ENCODE data around the gene CMTM6.
A peak's percentile ranks its signal among the peaks of the same experiment; 100 is the strongest.
"Not testable (repeated sequence)": the region's sequence is repeated elsewhere in the genome, so short reads cannot be mapped to it uniquely, and the experiment has no call there.

Gene CMTM6

DNA sequence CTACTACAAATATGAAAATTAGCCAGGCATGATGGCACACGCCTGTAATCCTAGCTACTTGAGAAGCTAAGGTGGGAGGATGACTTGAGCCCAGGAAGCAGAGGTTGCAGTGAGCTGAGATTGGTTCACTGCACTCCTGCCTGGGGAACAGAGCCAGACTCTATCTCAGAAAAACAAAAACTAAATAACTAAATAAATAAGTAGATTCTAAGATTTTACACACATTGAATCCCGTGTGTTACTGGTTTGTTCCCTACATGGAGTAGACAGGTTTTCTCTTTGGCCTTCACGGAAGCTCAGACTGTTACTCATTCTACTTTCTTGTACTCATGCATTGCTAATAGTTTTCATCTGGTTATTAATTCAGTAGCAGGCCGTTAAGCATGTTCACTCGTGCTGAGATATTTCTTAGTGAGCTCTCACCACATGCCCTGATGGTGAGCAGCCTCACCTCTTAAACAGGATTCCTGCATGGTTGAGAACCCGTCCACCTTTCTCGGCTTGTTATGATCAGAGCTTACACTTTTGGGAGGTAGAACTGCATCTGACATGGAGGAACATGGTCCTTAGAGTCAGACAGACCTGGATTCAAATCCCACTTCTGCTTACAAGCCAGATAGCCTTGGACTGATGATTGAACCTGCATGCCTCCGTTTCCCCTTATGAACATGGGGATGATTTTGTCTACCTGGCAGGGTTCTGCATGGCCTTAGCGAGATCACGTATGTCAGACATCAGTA is 61.9 kb downstream of the CMTM6 start:
- DNase-seq, result peak in 1 of 2 experiments; percentile 8

DNA sequence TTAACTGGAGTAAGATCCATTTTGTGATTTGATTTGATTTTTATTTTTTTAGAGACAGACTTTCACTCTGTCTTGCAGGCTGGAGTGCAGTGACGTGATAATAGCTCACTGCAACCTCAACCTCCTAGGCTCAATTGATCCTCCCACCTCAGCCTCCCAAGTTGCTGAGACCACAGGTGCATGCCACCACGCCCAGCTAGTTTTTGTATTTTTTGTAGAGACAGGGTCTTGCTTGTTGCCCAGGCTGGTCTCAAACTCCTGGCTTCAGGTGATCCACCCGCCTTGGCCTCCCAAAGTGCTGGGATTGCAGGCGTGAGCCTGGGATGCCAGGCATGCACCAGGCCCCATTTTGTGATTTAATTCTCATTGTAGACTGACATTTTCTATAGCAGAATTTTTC is 63.2 kb downstream of the CMTM6 start:
- not testable (repeated sequence) for DNase-seq

DNA sequence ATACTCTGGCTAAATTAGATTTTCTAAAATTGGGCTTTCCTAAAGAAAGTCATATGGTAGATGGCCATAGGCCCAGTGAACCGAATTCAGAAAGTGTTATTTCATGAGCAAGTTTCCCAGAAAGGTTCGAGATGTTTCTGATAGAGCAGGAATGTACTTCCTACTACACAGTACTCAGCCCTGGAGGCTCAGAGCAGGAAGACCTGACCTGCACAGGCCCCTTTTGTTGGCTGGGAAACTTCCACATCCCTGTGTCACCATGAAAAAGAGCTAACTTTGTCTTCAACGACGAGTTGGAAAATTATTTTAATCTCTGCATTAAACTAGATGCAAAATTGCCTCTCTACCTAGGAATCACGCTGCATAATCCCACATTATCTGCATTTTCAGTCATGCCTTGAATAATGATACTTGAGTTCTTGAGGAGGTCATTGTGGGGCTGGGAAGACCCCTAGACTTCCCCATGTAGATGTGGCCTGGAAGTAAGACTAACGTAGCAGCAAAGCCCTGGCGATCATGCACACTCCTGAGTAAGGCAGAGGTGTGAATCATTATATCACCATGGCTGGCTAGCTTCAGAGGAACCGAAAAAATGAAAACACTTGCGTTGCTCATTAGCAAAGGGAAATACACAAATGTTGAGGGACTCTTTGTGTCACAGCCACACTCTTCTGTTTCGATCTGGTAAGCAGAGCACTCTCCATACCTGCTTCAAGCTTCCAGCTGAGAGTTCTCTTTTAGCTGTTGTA is 63.9 kb downstream of the CMTM6 start:
- no peak for DNase-seq

DNA sequence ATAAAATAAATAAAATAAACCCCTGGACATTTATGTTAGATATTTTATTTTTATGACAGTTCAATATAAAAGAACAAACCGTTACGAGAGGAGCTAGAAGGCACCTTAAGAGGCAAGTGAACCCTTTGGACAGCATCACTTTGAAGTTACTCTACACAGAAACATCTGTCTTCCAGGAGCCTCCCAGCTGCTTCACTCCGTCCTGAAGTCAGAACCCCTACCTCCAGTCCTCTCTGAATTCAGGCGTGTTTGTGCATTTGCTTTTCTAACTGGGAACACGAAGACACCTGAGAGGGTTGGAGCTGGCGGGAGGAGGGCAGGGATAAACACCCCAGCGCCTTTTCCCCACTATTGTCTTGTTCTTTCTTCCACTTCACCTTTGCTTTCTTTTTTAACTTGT is 64.8 kb downstream of the CMTM6 start:
- DNase-seq, result no peak

DNA sequence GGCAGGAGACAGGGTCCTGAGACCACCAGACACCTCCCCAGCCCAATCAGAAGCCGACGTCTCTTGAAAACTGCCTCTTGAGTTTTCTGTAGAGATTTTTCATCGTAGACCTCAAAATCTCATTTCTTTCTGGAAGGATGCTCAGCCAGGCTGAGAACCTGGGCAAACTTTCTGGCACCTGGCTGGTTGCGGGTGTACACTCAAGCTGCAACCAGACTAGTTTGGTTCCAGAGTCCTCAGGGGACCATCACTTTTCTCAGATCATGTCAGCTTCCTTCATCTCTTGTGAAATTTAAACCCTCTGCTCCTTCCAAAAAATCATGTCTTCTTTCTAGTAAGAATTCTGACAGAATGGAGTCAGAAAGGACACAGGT is 65.8 kb downstream of the CMTM6 start:
- DNase-seq, result no peak

DNA sequence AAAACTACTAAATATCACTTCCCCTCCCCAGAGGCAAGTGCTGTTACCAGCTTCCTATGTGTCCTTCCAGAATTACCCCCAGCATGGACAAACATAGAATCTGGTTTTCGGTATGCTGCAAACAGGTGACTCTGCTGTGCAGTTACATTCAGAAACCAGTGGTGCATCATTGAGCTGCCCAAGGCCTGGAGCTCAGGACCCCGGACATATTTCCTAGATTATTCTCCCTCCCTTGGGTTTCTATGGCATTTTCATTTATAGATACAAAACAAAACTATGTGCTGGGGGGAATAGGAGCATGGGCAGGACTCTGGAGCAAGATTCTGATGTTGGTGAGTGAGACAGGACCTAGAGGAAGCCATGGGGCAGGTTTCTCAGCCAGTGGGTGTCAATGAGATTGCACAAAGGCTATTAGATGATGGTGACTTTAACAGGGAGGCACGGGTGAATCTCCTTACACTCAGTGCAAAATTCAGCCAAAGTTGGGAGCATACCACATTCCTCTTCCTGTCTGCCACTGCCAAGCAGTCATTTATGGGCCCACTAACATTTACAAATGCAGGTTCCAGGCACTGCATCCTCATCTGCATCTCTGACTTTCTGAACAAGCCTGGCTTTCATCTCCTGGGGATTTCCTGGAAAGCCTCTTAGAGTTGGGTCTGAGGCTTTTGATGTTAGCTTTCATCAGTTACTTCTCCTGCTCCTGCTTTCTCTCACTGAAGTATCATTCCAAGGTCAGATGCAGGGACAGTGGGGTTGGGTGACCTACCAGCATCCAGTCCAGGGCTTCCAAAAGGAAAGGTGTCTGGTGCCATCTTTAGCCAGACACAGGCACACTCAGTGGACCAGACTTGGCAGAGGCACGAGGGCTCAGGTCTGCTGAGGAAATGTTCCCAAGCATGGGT is 66.5 kb downstream of the CMTM6 start:
- no peak for DNase-seq

DNA sequence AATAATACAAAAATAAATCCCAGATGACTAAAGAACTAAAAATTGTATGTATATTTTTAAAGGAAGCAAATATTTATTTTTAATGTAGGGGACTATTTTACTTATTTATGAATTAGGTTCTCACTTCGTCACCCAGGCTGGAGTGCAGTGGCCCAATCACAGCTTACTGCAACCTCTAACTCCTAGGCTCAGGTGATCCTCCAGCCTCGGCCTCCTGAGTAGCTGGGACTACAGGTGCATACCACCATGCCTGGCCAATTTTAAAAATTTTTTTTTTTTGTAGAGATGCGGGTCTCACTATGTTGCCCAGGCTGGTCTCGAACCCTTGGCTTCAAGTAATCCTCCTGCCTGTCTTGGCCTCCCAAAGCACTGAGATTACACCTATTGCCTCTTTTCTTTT is 68.4 kb downstream of the CMTM6 start:
- no peak for DNase-seq

DNA sequence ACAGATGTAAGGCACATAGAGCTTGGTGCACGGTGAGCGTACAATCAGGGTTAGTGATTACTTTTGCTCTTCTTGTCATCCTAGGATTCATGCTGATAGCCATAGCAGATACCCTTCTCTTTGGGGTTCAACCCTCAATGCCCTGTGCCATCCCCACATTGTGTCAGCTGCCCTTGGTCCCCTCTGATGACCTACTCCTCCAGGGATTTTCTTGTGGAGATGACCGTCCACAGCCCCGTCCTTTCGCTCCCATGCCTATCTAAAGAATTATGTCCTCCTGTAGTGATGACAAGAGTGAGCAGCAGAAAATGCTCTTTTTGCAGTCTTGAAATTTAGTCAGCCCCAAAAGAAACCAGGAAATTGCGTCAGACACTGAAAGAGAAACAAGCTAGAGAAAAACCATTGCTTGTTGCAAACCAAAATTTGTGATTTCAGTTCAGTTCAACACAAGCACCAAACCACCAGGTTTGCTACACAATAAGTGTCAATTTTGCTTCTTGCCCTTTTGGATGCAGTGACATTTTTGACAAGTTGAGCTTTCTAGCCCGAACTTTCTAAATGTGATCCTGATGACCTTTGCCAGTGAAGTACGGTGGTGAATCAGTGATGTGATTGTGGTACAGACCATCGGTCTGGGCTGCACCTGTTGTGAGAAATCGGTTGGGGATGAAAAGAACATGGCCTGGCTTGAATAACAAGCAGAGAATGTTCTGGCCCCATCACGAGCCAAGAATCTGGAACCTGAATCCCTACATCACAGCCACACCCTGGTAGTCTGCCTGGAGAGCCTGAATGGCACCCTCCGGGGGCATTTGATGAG is 69.7 kb downstream of the CMTM6 start:
- DNase-seq, result peak; percentile 61 to 63

DNA sequence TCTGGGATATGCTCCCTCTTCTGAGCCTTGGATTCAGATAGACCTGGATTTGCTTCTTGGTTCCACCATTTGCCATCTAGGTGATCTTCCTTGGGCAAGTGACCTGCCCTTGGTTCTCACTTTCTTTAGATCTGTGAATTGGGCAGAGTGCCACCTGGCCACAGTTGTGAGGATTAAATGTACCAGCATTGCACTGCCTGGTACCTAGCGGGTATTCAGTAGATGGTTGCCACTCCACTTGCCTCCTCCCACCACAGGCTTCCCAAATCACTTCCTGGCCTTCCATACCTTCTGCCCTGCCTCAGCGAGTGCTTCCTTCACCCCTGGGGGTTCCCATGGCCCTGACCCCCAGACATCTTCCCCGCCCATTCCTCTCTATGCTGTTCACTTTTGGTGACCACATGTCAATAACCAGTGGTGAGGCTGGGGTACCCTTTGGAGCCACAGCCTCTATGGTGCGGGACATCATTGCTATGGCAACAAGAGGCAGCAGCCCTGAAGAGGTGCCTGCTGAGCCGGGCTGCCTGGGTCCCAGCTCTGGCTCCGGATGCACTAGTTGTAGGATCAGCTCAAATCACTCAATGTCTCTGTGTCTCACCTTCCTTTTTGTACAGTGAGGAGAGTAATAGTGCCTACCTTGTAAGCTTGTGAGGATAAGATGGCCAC is 70.5 kb downstream of the CMTM6 start:
- no peak for DNase-seq

DNA sequence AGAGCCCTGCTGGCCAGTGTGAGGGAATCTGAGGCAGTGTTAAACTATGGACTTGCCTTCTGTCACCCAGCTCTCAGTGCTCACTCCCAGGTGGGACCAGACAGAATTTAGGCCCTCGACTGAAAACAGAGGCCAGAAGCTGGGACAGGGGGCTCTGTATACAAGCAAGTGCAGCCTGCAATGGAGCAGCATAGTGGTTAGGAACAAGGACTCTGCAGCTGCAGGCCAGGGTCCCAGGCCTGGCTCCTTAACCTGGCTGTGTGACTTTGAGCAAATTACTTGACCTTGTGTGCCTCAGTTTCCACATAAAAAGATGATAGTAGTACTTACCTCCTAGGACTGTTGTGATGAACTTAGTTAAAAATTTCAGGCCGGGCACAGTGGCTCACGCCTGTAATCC is 71.2 kb downstream of the CMTM6 start:
- DNase-seq, result no peak

Measured in activated T-cell treated with anti-CD3 and anti-CD28 coated beads, Interleukin-2, amount 50 U/mL, for 48 hours (primary cell).